Stimulated activated CD4-positive, alpha-beta T cell treated with anti-CD3 and anti-CD28 coated beads, Interleukin-2, amount 100 ng/mL, for 4 hours (primary cell): ENCODE measurements around the gene ATP6AP2.

ENCODE experiments used
- DNase-seq: peaks from one replicate; pipeline ENCODE4 v3.0.0-alpha.2; 2020; ENCODE audit warnings: low read depth

ATP6AP2 gene

GRCh38 chrX:40644821-40645358 is 64.1 kb downstream of the ATP6AP2 start:
- peak; percentile 6 for DNase-seq

- peak; percentile 9 for DNase-seq
Measured at GRCh38 chrX:40646489-40647306, 65.9 kb downstream of the ATP6AP2 start.

- peak; percentile 86 for DNase-seq
Measured at GRCh38 chrX:40647307-40648197, 66.8 kb downstream of the ATP6AP2 start, which contains the start of gene CXorf38. Gene CXorf38, minus strand, starts transcription at chrX:40647561. Its CDS starts 41 bp downstream, at chrX:40647520.

GRCh38 chrX:40651620-40652223 is 71.0 kb downstream of the ATP6AP2 start:
- peak; percentile 60 for DNase-seq

GRCh38 chrX:40652664-40653063 is 71.9 kb downstream of the ATP6AP2 start:
- no peak for DNase-seq

GRCh38 chrX:40653535-40653934 is 72.8 kb downstream of the ATP6AP2 start:
- no peak for DNase-seq
